Fibroblast of skin of right quadriceps (primary cell): ENCODE measurements around the gene KCNC1.

Experiments used
- DNase-seq: peaks from one replicate; pipeline ENCODE4 v3.0.0-alpha.2; 2013

Gene KCNC1

DNA sequence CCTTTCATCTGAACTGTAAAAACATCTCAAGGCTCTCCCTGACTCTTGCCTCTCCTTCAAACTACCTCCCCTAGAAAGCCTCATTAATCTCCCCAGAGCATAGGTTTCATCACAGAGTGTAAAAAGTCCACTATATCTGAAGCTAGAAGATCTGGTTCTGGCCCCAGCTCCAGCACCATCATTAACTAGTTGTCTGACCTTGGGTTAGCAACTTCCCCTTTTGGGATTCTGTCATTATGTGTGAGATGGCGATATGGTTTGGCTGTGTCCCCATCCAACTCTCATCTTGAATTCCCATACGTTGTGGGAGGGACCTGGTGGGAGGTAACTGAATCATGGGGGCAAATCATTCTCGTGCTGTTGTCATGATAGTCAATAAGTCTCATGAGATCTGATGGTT lies 97.3 kb downstream of the KCNC1 start:
- DNase-seq, result no peak
